Endothelial cell of umbilical vein (primary cell): ENCODE data around the gene PPP1R16B. TPM values are rescaled to one million over a fixed set of nuclear protein-coding genes. Genes with fewer than 3 reads are reported as not detected.

Source experiments
- BruUV-seq: library from RNA; stranded (reverse); fragments of 400-500 nt; replicated peaks from 2 replicates; lab custom pipeline; 2021; lab: Mats Ljungman, UMichigan
- CTCF ChIA-PET: fragments of 300-600, 350-600 bp; sonication (Branson Sonifier 250); formaldehyde crosslinking; loops from one replicate; lab custom pipeline; 2021; ENCODE audit warnings: antibody characterized with exemption, inconsistent platforms; lab: Charles Lee
- POLR2A ChIA-PET: fragments of 300-600, 350-600 bp; sonication (Branson Sonifier 250); formaldehyde crosslinking; loops from one replicate; lab custom pipeline; 2021; ENCODE audit warnings: antibody characterized with exemption, inconsistent platforms; lab: Charles Lee
- DNase-seq: peaks from one replicate; pipeline ENCODE4 v3.0.0-alpha.2; 2011; ENCODE audit warnings: low read depth, low spot score
- FAIRE-seq: peaks from 2 replicates; lab custom pipeline; 2011; peaks lifted over from hg19 to GRCh38; lab: Jason Lieb, UNC
- H2AFZ ChIP-seq: 2 replicates; pipeline ENCODE4 v1.6.0; 2012; ENCODE audit warnings: low read depth, low read length, control low read depth, inconsistent platforms
- H3K27ac ChIP-seq: 2 replicates; pipeline ENCODE4 v1.5.1; 2011; ENCODE audit warnings: low read depth, mild to moderate bottlenecking, control low read depth, low read length, moderate library complexity; ENCODE audit not compliant: insufficient read depth
- H3K27me3 ChIP-seq, 2 experiments: 2 replicates each; pipeline versions ENCODE4 v1.6.0 to v1.6.1; 2011; ENCODE audit warnings: low read length in 2 of 2, mixed read lengths in 1 of 2; ENCODE audit not compliant: control insufficient read depth in 2 of 2, insufficient read depth in 2 of 2
- H3K36me3 ChIP-seq, 2 experiments: 2 replicates in 1 of 2; 3 replicates in 1 of 2; pipeline ENCODE4 v1.5.1; 2011; ENCODE audit warnings: low read length in 2 of 2, mild to moderate bottlenecking in 1 of 2, moderate library complexity in 1 of 2; ENCODE audit not compliant: control insufficient read depth in 2 of 2, insufficient read depth in 2 of 2; ENCODE audit errors: extremely low read depth in 1 of 2
- H3K4me1 ChIP-seq: 3 replicates; pipeline ENCODE4 v1.5.1; 2011; ENCODE audit warnings: mild to moderate bottlenecking, low read length; ENCODE audit not compliant: control insufficient read depth, insufficient read depth; ENCODE audit errors: extremely low read depth
- H3K4me2 ChIP-seq: 2 replicates; pipeline ENCODE4 v1.6.1; 2011; ENCODE audit warnings: low read length, control low read depth, mixed read lengths; ENCODE audit not compliant: insufficient read depth
- H3K4me3 ChIP-seq, 3 experiments: fragments of 200-600 bp in 1 of 3; sonication (generic), shearing (Covaris generic) in 1 of 3; replicated peaks in 1 of 3; 2 replicates each; pipeline ENCODE4 v1.5.1; 2011 to 2016; ENCODE audit warnings: control low read depth in 3 of 3, low read length in 3 of 3, mild to moderate bottlenecking in 2 of 3, inconsistent platforms in 1 of 3, low read depth in 1 of 3, moderate library complexity in 1 of 3; ENCODE audit not compliant: insufficient read depth in 1 of 3
- H3K79me2 ChIP-seq: 2 replicates; pipeline ENCODE4 v1.6.0; 2012; ENCODE audit warnings: low read length, inconsistent platforms; ENCODE audit not compliant: control insufficient read depth, insufficient read depth
- H3K9ac ChIP-seq: replicated peaks from 2 replicates; pipeline ENCODE3; 2011; ENCODE audit warnings: low read length, control low read depth; ENCODE audit not compliant: insufficient read depth; ENCODE audit errors: extremely low read depth
- H3K9me1 ChIP-seq: replicated peaks from 3 replicates; pipeline ENCODE4 v1.6.0; 2011; ENCODE audit warnings: mild to moderate bottlenecking, low read length; ENCODE audit not compliant: control insufficient read depth, insufficient read depth; ENCODE audit errors: extremely low read depth
- H3K9me3 ChIP-seq: replicated peaks from 2 replicates; pipeline ENCODE4 v1.5.1; 2012; ENCODE audit warnings: low read length, inconsistent platforms; ENCODE audit not compliant: control insufficient read depth, insufficient read depth
- H4K20me1 ChIP-seq: replicated peaks from 2 replicates; pipeline ENCODE3; 2011; ENCODE audit warnings: mild to moderate bottlenecking, low read length; ENCODE audit not compliant: control insufficient read depth, insufficient read depth; ENCODE audit errors: extremely low read depth
- FOS ChIP-seq: IDR thresholded peaks from 2 replicates; pipeline ENCODE4 v1.6.1; 2011; ENCODE audit warnings: mild to moderate bottlenecking, low read length, moderate library complexity, borderline replicate concordance; ENCODE audit not compliant: insufficient read depth
- GATA2 ChIP-seq: IDR thresholded peaks from 2 replicates; pipeline ENCODE4 v1.7.0; 2011; ENCODE audit warnings: low read depth, mild to moderate bottlenecking, moderate library complexity, mixed read lengths, low read length; ENCODE audit not compliant: insufficient read length, insufficient read depth
- JUN ChIP-seq: IDR thresholded peaks from 2 replicates; pipeline ENCODE4 v1.6.1; 2011; ENCODE audit warnings: borderline replicate concordance, low read depth; ENCODE audit not compliant: insufficient read length, insufficient read depth
- POLR2A ChIP-seq: IDR thresholded peaks from 2 replicates; pipeline ENCODE4 v1.6.1; 2012; ENCODE audit warnings: low read depth, mild to moderate bottlenecking, control low read depth, low read length
- POLR2AphosphoS5 ChIP-seq: IDR thresholded peaks from 2 replicates; pipeline ENCODE4 v1.6.1; 2012; ENCODE audit warnings: low read depth, mild to moderate bottlenecking, control low read depth, low read length, moderate library complexity; ENCODE audit not compliant: insufficient read depth
- dilution Hi-C: fragments of 300-500 bp; cut with MboI; formaldehyde crosslinking; loops from one replicate; pipeline ENCODE4 v1.15.0; 2019; ENCODE audit warnings: low sequenced_read_pairs; ENCODE audit not compliant: extremely low pct_ligation_motif_present
- intact Hi-C: fragments of 100-400 bp; cut with micrococcal nuclease; formaldehyde crosslinking; loops from one replicate; pipeline ENCODE4 v1.10.0; 2022
- polyA plus RNA-seq, 4 experiments: library from polyadenylated mRNA; depleted of rRNA in 3 of 4; stranded (reverse) in 3 of 4; unstranded in 1 of 4; fragments of >200 nt; gene quantifications; 2 replicates each; pipeline versions ENCODE4 v1.2.1 to v1.2.3, GENCODE V29; 2011 to 2012; ENCODE audit warnings: missing spikeins in 1 of 4
- total RNA-seq: library from RNA; stranded (reverse); gene quantifications from 2 replicates; pipeline ENCODE4 v1.2.3, GENCODE V29; 2021
- TF ChIP-seq, protein P1 (sequence below), 2 donors: IDR thresholded peaks; 1 replicate in 1 of 2; 2 replicates in 1 of 2; pipeline ENCODE4 v1.5.1; 2011; ENCODE audit warnings: low read length in 2 of 2, mild to moderate bottlenecking in 2 of 2, moderate library complexity in 2 of 2, control low read depth in 1 of 2, inconsistent platforms in 1 of 2, low read depth in 1 of 2; ENCODE audit not compliant: insufficient read depth in 1 of 2; ENCODE audit errors: extremely low read depth in 1 of 2

PPP1R16B gene
- total and polyA plus RNA-seq, 2 donors (not counting 3 experiments of a cell fraction or from before 2014, with no cell fraction given) = 34.7 to 68.1 TPM

DNA sequence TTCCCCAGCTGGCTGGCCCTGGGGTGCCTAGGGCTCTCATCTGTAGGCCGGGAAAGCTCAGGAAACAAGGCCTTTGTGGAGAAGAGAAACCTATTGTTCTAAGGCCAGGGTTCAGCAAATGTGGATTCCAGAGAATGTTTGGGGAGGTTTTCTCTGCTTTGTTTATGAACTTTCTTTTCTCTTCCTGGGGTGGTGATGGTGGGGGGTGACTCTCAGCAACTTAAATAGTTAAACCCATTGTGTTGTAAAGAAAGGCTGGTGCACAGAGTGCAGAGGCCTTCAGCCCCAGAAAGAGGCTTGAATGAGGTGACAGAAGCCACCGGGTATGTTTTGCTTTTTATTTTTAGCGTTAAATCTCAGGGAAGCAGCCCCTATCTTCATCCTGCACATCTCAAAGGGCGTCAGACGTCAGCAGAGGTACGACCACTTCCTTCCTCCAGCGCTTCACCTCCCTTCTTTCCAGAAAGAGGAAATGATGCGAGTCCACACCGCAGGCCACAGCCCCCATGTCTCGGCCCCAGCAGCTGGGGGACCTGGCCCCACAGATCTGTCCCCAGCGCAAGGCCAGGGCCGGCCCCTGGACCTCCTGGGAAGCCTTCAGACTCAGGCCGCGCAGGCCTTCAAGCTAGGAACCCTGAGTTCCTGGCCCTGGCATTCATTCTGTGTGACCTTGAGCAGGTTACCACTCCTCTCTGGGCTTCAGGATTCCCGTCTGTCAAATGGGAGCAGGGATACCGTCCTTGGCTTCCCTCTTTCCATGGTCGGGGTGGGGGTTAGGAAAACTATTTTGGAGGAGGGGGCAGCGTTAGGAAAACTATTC, 605 bp upstream of the PPP1R16B start:
- Histone ChIP-seq H2AFZ (peak overlapping the region; percentile 5), H3K9me3 (no peaks in the 10 kb centered on the region), H3K4me1 (peaks cover 33% of the 10 kb centered on the region), H3K79me2 (no peaks in the 10 kb centered on the region), H4K20me1 (no peaks in the 10 kb centered on the region), H3K9ac (peak overlapping the region; percentile 83), H3K27me3 (no peaks in the 10 kb centered on the region), H3K36me3 (no peaks in the 10 kb centered on the region), H3K4me2 (peak overlapping the region; percentile 6), H3K9me1 (no peaks in the 10 kb centered on the region), H3K27ac (peak overlapping the region; percentile 88), H3K4me3 (peak overlapping the region; percentile 57 to 87 (median 72))
- peak; percentile 15 for TF ChIP-seq FOS
- peak; percentile 41 for TF ChIP-seq JUN
- TF ChIP-seq POLR2A = peak; percentile 14
- TF ChIP-seq POLR2AphosphoS5 = no peak
- TF ChIP-seq, protein P1, sequence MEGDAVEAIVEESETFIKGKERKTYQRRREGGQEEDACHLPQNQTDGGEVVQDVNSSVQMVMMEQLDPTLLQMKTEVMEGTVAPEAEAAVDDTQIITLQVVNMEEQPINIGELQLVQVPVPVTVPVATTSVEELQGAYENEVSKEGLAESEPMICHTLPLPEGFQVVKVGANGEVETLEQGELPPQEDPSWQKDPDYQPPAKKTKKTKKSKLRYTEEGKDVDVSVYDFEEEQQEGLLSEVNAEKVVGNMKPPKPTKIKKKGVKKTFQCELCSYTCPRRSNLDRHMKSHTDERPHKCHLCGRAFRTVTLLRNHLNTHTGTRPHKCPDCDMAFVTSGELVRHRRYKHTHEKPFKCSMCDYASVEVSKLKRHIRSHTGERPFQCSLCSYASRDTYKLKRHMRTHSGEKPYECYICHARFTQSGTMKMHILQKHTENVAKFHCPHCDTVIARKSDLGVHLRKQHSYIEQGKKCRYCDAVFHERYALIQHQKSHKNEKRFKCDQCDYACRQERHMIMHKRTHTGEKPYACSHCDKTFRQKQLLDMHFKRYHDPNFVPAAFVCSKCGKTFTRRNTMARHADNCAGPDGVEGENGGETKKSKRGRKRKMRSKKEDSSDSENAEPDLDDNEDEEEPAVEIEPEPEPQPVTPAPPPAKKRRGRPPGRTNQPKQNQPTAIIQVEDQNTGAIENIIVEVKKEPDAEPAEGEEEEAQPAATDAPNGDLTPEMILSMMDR (IDR thresholded peaks at IDR 0.05; ENCODE audit: extremely low read depth in 1 of 2, insufficient read depth in 1 of 2, low read depth in 1 of 2, low read length in 2 of 2) = no peak
- TF ChIP-seq GATA2 = peak; percentile 72
- ChIA-PET POLR2A (interaction anchor here (0.6 to 2.3 kb wide), 8 partner anchors 21 to 135 kb away, joined by 3 to 9 read pairs (median 3); no protein-coding TSS in a partner anchor), CTCF (interaction anchor here (0.8 to 2.6 kb wide), 5 partner anchors 14 to 88 kb away, joined by 3 to 16 read pairs (median 14); no protein-coding TSS in a partner anchor)
- dilution Hi-C loops = no loop called here
- intact Hi-C loops = loop anchor here (1.0 to 2.0 kb wide), 5 partner anchors 22 to 78 kb away; partner anchors contain the start of gene ACTR5
- peak; percentile 97 for FAIRE-seq
- peak; percentile 96 for DNase-seq
- BruUV-seq = TSS peak; percentile 61
